ENCODE data around the gene ZSWIM4.
A peak's percentile ranks its signal among the peaks of the same experiment; 100 is the strongest.
"Not testable (repeated sequence)": the region's sequence is repeated elsewhere in the genome, so short reads cannot be mapped to it uniquely, and the experiment has no call there.

ZSWIM4 gene

GRCh38 chr19:13852171-13852707, 57.0 kb downstream of the ZSWIM4 start:
- DNase-seq = not testable (repeated sequence)

DNA sequence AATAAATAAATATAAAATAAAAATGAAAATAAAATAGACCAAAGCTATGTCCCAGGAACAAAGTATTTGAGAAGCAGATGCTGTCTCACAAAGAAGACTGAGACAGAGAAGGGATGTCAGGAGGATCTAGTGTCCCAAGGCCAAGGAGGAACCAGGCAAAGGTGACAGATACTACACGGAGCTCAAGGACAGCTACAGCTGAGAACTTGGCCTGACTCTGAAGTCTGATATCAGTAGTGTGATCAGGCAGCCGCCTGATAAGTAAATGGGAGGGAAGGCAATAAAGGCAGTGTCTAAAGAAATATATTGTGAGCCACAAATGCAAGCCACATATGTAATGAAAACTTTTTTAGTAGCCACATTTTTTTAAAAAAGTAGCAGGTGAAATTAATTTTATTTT, 61.3 kb downstream of the ZSWIM4 start:
- DNase-seq = no peak

DNA sequence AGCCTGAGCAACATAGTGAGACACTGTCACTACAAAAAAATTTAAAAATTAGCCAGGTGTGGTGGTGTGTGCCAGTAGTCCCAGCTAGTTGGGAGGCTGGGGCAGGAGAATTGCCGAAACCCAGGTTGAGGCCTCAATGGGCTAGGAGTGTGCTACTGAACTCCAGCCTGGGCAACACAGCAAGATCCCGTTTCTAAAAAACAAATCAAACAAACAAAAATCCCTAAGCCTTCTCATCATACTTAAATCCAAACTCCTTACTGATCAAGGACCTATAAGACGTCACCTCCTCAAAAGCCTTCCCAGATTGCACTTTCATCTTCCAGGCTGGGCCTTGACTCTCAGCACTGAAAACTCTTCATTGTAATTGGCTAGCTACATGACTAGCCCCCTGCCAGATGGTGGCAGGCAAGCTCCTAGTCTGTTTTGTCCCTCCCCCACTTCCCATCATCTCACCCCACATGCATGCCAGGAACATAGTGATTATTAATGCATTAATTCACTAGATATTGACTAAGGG, 64.2 kb downstream of the ZSWIM4 start:
- DNase-seq = peak; percentile 31

GRCh38 chr19:13860679-13861391, 65.6 kb downstream of the ZSWIM4 start:
- no peak for DNase-seq

DNA sequence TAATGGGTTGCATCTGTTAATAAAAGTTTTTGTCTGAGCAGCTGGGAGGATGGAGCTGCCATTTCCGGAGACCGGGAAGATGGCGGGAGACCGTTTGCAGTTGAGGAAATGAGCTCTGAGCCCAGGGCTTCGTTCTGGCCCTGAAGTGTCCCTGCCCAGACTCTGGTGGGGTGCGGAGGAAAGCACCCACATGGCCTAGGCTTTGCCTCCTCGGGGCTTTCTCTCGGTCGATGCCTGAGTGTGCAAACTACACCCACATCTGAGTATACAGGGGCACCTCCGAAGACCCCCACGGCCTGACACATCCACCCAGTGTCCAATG, 66.1 kb downstream of the ZSWIM4 start:
- no peak for DNase-seq

DNA sequence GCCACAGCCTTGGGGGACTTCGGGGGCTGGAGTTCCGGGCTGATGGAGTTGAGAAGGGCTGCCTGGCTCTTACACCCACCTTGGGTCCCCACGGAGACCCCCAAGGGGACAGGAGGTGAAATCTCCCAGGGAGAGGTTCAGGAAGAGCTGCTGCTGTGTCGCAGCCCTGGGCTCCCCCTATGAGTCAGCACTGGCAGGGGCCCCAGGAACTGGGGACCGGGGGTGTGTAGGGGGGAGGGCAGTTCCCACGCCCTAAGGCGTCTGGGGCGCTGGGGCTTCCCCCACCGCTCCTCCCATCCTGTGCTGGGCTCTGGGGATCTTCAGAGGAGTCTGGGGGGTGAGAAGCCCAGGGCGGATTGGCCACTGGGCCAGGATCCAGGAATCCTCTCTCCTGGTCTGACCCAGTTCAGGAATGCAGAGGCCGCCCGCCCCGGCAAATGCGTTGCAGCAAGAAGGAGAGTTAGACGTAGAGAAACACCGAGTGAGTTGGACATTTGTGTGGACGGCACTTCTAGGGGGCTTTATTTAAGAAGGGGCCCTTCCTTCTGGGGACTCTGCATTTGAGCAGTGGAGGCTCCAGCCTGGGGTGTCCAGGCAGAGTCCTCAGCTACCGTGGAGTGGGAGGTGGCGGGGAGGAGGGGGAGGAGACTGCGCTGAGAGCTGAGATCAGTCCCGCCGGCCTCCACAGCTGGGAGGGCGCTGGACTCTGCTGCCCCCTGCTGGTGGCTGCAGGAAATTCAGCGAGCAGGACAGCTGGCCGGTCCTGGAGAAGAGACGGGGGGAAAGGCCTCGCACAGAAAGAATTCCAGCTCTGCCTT, 66.7 kb downstream of the ZSWIM4 start:
- peak; percentile 67 for DNase-seq

DNA sequence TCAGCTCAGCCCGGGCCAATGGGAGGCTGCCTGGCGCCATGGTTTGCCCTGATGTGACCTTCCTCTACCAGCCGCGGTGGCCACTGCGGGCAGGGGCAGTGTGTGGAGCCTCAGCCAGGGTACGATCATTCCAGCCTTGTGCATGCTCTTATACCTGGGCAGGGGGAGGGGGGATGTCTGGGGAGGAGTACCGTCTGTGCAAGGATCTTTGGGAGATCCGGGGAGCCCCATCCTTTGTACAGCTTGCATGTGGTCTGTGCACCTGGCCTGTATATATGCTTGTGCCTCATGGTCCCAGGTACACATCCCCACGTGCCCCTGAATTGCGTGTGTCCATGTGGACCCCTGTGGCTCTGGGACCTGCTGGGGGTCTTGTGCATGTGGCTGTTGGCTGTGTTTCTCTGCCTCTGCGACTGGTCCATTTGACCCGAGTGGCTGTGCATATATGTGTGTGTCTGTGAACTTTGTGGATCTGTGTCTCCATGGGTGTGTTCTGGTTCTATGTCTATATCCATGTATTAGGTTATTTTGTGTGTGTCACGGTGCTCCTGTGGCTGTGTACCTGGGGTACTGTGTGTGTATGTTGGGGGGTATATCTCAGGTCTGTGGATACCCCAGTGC, 68.9 kb downstream of the ZSWIM4 start:
- no peak for DNase-seq

GRCh38 chr19:13864667-13865570, 69.7 kb downstream of the ZSWIM4 start:
- no peak for DNase-seq

- no peak for DNase-seq
Observed at GRCh38 chr19:13865571-13866462, 70.6 kb downstream of the ZSWIM4 start.

DNA sequence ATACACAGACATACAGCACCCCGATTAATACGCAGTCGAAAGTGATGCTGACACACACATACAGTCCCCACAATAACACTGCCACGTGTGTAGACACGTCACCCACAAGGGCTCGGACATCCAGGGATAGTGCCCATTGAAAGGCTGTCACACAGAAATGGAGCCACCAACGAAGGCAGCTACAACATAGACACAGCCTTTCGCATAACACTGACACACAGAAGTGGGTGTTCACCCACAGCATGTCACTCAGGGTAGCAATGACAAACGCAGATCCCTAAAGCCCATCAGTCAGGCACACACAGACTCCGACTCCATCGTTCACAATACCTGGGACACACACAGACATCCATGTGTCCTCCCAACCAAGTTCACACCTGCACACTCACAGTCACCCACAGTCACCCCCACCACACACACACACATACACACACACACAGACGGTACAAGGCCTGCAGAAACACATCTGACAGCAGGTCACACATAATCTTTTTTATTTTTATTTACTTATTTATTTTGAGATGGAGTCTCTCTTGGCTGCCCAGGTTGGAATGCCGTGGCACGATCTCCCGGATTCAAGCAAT, 71.3 kb downstream of the ZSWIM4 start:
- no peak for DNase-seq

DNA sequence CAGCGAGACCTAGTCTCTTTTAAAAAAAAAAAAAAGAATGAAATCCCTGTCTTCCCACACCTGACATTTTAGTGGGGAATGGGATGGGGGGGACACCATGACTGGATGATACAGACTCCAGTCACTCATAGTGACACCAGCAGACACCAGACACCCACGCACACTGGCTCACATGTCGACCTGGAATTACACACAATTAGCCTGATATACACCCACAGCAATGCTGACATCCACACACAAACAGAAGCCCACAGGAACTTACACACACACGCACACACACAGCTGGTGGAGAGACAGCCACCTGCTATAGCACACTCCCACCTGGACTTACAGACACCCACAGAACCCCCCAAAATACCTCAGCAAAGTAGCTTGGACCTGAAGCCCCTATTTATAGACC, 73.4 kb downstream of the ZSWIM4 start:
- DNase-seq = no peak

DNA sequence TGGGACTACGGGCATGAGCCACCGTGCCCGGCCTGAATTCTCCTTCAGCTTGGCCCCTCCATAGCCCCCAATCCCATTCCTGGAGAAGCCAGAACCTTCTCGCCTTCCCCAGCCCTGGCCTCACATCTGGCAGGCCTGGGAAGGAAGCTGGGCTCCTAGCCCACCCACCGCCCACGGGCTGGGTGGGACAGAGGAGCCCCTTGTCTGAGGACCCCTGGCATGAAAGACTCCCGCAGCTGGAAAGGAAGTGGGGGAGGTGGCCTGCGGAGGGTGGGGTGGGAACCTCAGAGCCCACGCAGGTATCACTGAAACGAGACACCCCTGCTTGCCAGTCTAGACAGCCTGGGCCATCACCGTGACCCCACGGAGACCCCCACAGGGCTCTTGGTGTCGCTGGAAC, 74.0 kb downstream of the ZSWIM4 start:
- DNase-seq = no peak

DNA sequence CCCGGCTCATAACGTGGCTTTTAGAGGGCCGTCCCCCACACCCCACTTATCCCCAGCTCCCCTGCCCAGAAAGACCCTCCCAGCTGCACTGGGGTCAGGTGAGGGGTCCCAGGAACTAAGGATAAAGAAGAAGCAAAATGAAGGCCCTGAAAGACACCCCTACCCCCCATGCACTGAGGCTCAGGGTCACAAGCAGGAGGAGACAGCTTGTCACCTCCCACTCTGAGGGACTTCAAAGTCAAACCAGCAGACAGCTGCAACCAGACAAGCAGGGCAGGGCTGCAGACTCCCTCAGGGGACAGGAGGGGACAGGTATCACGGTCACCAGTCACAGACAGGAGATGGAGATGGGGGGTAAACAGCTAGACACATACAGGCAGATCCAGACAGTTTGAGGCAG, 75.6 kb downstream of the ZSWIM4 start:
- no peak for DNase-seq

DNA sequence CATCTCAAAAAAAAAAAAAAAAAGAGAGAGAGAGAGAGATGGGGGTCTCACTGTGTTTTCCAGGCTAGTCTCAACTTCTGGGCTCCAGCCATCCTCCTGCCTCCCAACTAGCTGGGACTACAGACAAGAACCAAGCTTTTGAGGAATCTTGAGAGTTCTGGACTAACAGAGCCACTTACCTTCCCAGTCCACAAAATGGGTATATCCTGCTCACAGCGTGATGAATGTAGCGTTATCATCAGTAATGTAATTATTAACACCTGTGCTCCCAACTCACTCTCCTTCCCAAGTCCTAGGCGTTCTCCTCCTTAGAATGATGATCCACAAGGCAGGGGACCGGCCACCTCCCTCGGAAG, 77.1 kb downstream of the ZSWIM4 start:
- no peak for DNase-seq

DNA sequence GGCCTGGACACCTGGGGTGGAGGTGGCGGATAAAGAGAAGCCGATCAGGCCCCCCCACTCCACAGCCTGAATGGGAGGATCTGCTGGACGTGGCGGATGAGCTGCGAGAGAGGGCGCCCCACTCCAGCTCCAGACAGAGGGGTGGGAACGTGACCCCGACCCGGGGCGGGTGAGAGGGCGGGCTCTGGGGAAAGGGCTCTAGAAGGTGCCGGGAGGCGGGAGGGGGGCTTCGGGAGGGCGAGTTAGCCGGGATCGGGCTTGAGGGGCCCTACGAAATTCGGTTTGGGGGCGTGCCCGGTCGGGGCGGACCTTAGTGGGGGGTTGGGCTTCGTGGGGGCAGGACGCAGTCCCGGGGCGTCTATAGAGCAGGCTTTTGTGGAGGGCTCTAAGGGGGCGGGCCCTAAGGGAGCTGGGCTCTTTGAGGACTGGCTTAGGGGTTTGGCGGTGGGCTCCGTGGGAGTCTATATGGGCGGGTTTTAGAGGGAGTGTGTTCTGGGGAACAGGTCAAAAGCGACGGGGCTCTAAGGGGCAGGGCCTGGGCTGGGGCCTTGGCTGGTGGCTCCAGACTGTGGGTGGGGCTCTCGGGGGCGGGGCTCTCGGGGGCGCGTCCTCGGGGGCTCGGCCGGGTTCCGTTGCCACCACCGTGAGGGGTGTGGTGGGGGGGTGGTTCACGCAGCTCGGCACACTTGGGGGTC, 77.6 kb downstream of the ZSWIM4 start:
- no peak for DNase-seq

DNA sequence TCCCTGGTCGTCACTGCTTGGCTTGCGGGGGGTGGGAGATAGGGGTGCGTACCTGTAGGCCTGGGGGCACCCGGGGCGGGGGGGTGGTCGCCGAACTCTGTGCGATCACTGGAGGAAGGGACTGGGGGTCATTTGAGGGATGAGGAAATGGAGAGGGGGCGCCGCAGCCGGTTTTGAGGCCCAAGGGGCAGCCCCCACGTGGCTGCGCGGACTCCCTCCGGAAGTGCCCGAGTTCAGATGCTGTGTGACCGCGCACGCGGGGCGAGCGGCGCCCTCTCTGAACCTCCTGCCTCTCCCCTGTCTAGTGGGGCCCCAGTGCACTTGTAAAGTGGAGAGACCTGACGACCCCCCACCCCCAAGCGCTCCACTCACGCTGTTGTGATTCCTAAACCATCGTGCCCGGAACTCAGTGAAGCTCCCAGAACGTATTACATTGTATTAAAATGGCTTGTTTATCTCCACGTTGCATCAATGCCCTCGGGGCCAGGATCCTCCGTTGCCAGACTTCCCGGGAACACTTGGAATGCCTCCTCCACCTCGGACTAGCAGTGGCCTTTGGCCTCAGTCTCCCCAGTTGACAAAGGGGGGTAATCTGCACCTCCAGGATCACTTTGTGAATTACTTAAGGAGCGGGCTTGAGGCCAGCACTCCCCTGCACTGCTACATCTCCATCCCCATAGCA, 78.7 kb downstream of the ZSWIM4 start:
- no peak for DNase-seq

DNA sequence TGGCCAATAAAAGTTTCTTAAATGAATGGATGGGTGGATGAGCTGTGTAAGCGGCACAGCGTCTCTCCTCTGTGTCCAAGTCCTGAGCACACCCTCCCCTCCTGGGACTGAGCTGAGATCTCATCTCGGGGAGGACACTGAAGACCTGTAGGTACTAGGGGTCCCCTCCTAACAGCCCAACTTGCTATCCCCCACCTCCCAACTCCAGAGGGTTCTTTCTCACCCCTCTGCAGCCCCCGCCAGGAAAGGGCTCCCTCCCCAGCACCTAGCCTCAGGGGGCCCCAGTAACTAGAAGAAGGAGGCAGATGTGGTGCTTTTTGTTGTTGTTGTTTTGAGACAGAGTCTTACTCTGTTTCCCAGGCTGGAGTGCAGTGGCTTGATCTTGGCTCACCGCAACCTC, 80.6 kb downstream of the ZSWIM4 start:
- no peak for DNase-seq

DNA sequence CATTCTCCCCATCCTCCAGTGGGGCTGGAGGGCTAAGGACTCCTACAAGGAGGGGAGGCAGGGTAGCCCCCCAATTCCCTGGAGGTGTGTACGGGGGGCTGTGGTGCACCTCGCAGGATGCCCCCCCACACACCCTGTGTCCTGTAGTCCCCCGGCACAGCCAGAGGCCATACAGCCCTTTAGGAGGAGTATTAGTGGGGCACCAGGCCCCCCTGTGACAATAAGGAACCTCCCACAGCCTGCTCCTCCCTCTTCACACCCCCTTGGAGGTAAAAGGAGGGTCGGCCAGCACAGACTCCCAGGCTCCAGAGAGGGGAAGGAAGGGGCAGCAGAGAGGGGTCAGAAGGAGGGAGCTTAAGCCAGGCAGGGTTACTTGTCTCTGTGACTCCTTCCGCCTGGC, 81.6 kb downstream of the ZSWIM4 start, which contains the start of gene NANOS3:
Gene NANOS3, plus strand, starts transcription at position 301 of the 400 bp plus-strand sequence. CDS start 115 bp downstream, outside the sequence.
- no peak for DNase-seq

- no peak for DNase-seq
Observed at GRCh38 chr19:13877303-13877702, 82.1 kb downstream of the ZSWIM4 start.

Measured in DMS 273 treated with DMSO at 0.1 percent for 48 hours (cell line).